ENCODE results near the gene CHCHD3. TPM values are rescaled to one million over a fixed set of nuclear protein-coding genes. Genes with fewer than 3 reads are reported as not detected.

CHCHD3 gene
- total RNA-seq, 2 experiments from 2014 or later, result 62.0 to 65.0 TPM

- no peak for DNase-seq
- CTCF ChIA-PET, result no interaction called here
- Mint-ChIP-seq H3K27ac (no peak overlapping the region), H3K27me3 (ENCODE audit: low read depth) (peaks cover 19% of the 10 kb centered on the region), H3K36me3 (ENCODE audit: low read depth) (no peaks in the 10 kb centered on the region), H3K4me3 (no peak overlapping the region), H3K4me1 (ENCODE audit: low read depth) (peaks cover 2% of the 10 kb centered on the region), H3K9me3 (no peaks in the 10 kb centered on the region)
- intact Hi-C loops (cut with micrococcal nuclease), result no loop called here
These were observed 27.9 kb upstream of the CHCHD3 start for GRCh38 chr7:133109816-133110215.

DNA sequence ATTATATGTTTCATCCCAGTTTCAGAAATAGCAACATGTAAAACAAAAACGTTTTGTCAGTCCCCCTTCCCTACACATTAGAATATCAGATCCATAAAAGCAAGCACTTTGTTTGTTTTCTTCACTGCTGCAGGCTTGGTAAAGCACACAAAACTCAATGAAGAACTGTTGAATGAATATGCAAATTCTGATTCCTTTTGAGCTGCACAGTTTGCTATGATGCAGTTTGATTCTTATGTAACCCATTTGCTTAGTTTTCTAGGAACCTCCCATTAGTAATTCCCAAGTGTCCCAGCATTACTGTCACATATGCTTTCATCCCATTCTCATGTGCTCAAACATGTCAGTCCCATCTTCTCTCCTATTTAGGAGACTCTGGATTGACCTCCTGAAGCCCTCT is 26.1 kb upstream of the CHCHD3 start:
- Mint-ChIP-seq H3K27me3 (ENCODE audit: low read depth) (peaks cover 17% of the 10 kb centered on the region), H3K36me3 (ENCODE audit: low read depth) (no peaks in the 10 kb centered on the region), H3K9me3 (no peaks in the 10 kb centered on the region), H3K4me1 (ENCODE audit: low read depth) (peaks cover 2% of the 10 kb centered on the region), H3K4me3 (no peak overlapping the region), H3K27ac (no peak overlapping the region)
- DNase-seq, result no peak
- intact Hi-C loops (cut with micrococcal nuclease), result no loop called here
- CTCF ChIA-PET, result no interaction called here

- H3K4me1 Mint-ChIP-seq (ENCODE audit: low read depth), result no peaks in the 10 kb centered on the region
- CTCF ChIA-PET, result interaction anchor here (0.6 kb wide), 1 partner anchor 483 kb away, joined by 3 read pairs; no protein-coding TSS in a partner anchor
- intact Hi-C loops (cut with micrococcal nuclease), result no loop called here
- H3K27ac Mint-ChIP-seq, result no peak overlapping the region
- H3K36me3 Mint-ChIP-seq (ENCODE audit: low read depth), result no peaks in the 10 kb centered on the region
- DNase-seq, result no peak
- H3K4me3 Mint-ChIP-seq, result no peak overlapping the region
- peaks cover 3% of the 10 kb centered on the region for H3K27me3 Mint-ChIP-seq (ENCODE audit: low read depth)
- no peaks in the 10 kb centered on the region for H3K9me3 Mint-ChIP-seq
These were observed 20.6 kb upstream of the CHCHD3 start for GRCh38 chr7:133102276-133103060.

DNA sequence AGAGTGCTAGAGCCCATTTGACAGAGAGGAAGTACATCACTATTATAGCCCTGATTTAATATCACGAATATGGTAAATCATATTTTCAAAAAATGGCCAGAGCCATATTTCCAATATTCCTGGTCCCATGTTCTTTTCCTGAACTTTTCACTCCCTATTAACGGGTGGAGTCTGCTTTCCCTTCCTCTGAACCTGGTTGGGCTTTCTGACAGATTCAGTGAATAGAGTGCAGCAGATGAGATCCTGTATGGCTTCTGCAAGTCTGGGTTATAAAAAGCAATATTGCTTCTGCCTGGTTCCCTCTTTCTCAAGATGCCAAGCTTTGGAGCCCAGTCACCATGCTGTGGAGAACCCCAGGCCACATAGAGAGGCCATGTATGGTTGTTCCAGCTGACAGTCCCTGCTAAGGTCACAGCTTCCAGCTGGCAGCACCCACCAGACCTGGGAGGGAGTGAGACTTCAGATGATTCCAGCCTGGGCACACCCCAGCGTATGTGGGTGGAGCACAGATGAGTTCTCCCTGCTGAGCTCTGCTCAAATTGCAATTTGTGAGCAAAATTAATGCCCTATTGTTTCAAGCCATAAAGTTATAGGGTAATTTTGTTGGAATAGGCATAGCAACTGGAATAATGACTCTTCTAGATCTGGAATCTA is 17.9 kb upstream of the CHCHD3 start:
- Mint-ChIP-seq H3K27ac (no peak overlapping the region), H3K9me3 (no peaks in the 10 kb centered on the region), H3K4me1 (ENCODE audit: low read depth) (no peaks in the 10 kb centered on the region), H3K27me3 (ENCODE audit: low read depth) (peaks cover 2% of the 10 kb centered on the region), H3K36me3 (ENCODE audit: low read depth) (no peaks in the 10 kb centered on the region), H3K4me3 (no peak overlapping the region)
- CTCF ChIA-PET, result no interaction called here
- no peak for DNase-seq
- intact Hi-C loops (cut with micrococcal nuclease), result no loop called here

DNA sequence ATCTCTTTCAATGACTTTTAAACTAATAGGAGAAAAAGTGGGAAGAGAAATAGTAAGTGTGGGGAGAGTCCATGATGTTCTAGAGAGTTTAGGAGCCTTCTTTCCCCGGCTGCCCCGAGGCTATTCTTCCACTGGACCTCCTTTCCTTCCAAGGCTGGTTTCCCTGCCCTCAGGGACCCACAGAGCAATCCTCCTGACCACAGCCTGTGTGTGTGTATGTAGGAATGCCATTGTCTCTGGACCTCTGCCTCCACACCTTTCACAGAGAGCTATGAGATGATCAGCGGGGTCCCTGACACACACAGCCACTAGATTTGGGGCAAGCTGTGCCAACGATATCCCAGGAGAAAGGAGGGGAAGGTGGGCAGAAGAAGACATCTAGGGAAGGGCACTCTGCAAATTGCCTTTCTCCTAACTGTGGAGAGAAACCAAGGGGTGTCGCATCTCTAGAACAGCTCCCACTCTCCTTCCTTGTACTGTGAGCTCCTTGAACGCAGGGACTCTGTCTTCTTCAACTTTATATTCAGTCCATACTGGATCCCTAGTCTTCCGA is 13.3 kb upstream of the CHCHD3 start:
- no peak overlapping the region for H3K4me3 Mint-ChIP-seq
- no peak overlapping the region for H3K27ac Mint-ChIP-seq
- no peaks in the 10 kb centered on the region for H3K36me3 Mint-ChIP-seq (ENCODE audit: low read depth)
- no peaks in the 10 kb centered on the region for H3K9me3 Mint-ChIP-seq
- no peaks in the 10 kb centered on the region for H3K4me1 Mint-ChIP-seq (ENCODE audit: low read depth)
- CTCF ChIA-PET, result no interaction called here
- DNase-seq, result no peak
- peaks cover 1% of the 10 kb centered on the region for H3K27me3 Mint-ChIP-seq (ENCODE audit: low read depth)
- intact Hi-C loops (cut with micrococcal nuclease), result no loop called here

GRCh38 chr7:133091943-133092464 is 10.1 kb upstream of the CHCHD3 start:
- Mint-ChIP-seq H3K27me3 (ENCODE audit: low read depth) (no peaks in the 10 kb centered on the region), H3K27ac (no peak overlapping the region)
- CTCF ChIA-PET, result no interaction called here

GRCh38 chr7:133082390-133082766 is 488 bp upstream of the CHCHD3 start:
- intact Hi-C loops (cut with micrococcal nuclease), result loop anchor here (1.0 to 5.0 kb wide), 9 partner anchors 170 to 1628 kb away; partner anchors contain the start of gene LRGUK
- Mint-ChIP-seq H3K4me3 (peak overlapping the region; percentile 78), H3K36me3 (ENCODE audit: low read depth) (peaks cover 5% of the 10 kb centered on the region), H3K4me1 (ENCODE audit: low read depth) (peaks cover 23% of the 10 kb centered on the region), H3K9me3 (no peaks in the 10 kb centered on the region), H3K27ac (peak overlapping the region; percentile 72), H3K27me3 (ENCODE audit: low read depth) (no peaks in the 10 kb centered on the region)
- no peak for DNase-seq
- CTCF ChIA-PET, result no interaction called here

More at GRCh38 chr7:133091943-133092464, 10.1 kb upstream of the CHCHD3 start:
- no peak for DNase-seq
- Mint-ChIP-seq H3K4me1 (ENCODE audit: low read depth) (no peaks in the 10 kb centered on the region), H3K36me3 (ENCODE audit: low read depth) (no peaks in the 10 kb centered on the region), H3K9me3 (no peaks in the 10 kb centered on the region), H3K4me3 (no peak overlapping the region)
- intact Hi-C loops (cut with micrococcal nuclease), result no loop called here

DNA sequence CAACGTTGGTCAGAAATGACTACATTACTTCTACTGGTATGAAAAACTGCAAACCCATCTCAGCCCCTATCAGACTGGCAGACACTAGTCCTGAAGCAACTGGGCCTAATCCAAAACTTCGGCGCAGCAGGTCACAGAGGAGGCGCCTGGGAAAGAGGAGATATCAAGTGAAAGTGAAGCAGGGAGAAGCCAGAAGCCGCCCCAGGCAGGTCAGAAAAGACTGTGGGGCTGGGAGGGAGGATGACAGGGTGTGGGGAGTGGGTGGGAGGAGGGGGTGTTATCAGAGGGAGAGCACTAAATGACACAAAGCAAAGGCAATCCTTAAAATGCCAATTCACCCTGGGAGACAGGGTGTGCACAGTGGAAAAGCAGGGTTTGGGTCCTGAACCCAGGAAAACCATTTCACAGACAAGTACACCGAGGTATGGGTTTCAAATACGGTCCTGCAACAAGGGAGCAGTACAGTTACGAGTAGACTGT is 731 bp downstream of the CHCHD3 start:
- H3K27me3 Mint-ChIP-seq (ENCODE audit: low read depth), result no peaks in the 10 kb centered on the region
- H3K4me3 Mint-ChIP-seq, result peak overlapping the region; percentile 78
- H3K36me3 Mint-ChIP-seq (ENCODE audit: low read depth), result peaks cover 10% of the 10 kb centered on the region
- intact Hi-C loops (cut with micrococcal nuclease), result loop anchor here (5.0 kb wide), 1 partner anchor 594 kb away; no protein-coding TSS in a partner anchor
- CTCF ChIA-PET, result no interaction called here
- no peaks in the 10 kb centered on the region for H3K9me3 Mint-ChIP-seq
- H3K4me1 Mint-ChIP-seq (ENCODE audit: low read depth), result peaks cover 33% of the 10 kb centered on the region
- peak overlapping the region; percentile 78 for H3K27ac Mint-ChIP-seq
- peak; percentile 24 for DNase-seq

- Mint-ChIP-seq H3K27me3 (ENCODE audit: low read depth) (no peaks in the 10 kb centered on the region), H3K27ac (no peak overlapping the region), H3K9me3 (no peaks in the 10 kb centered on the region), H3K4me1 (ENCODE audit: low read depth) (peaks cover 42% of the 10 kb centered on the region), H3K4me3 (no peak overlapping the region), H3K36me3 (ENCODE audit: low read depth) (peaks cover 17% of the 10 kb centered on the region)
- CTCF ChIA-PET, result no interaction called here
- no peak for DNase-seq
- intact Hi-C loops (cut with micrococcal nuclease), result no loop called here
These were observed 2.6 kb downstream of the CHCHD3 start for GRCh38 chr7:133079296-133079695.

DNA sequence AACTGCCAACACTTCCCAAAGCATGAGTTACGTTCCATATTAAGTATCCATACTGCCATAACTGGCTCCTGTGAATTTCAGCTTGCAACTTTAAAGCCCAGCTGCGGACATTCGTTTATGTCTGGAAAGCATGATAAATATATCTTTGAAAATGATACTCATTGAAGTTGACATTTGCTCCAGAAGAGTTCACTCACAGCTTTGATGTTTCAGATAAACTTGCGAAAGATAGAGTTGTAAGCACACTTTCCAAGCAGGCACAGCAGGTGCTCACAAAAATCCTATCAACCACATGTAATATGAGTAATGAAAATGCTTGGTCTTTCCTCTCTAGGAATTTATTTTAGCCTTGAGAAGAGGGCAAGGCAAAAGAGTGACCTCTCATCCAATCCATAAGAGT is 4.5 kb downstream of the CHCHD3 start:
- no peak for DNase-seq
- H3K4me3 Mint-ChIP-seq, result no peak overlapping the region
- CTCF ChIA-PET, result no interaction called here
- no peak overlapping the region for H3K27ac Mint-ChIP-seq
- no peaks in the 10 kb centered on the region for H3K27me3 Mint-ChIP-seq (ENCODE audit: low read depth)
- intact Hi-C loops (cut with micrococcal nuclease), result no loop called here
- peaks cover 23% of the 10 kb centered on the region for H3K36me3 Mint-ChIP-seq (ENCODE audit: low read depth)
- H3K4me1 Mint-ChIP-seq (ENCODE audit: low read depth), result peaks cover 53% of the 10 kb centered on the region
- H3K9me3 Mint-ChIP-seq, result no peaks in the 10 kb centered on the region

- Mint-ChIP-seq H3K27ac (no peak overlapping the region), H3K4me1 (ENCODE audit: low read depth) (peaks cover 51% of the 10 kb centered on the region), H3K4me3 (no peak overlapping the region), H3K36me3 (ENCODE audit: low read depth) (peaks cover 31% of the 10 kb centered on the region), H3K9me3 (no peaks in the 10 kb centered on the region), H3K27me3 (ENCODE audit: low read depth) (no peaks in the 10 kb centered on the region)
- CTCF ChIA-PET, result no interaction called here
- intact Hi-C loops (cut with micrococcal nuclease), result no loop called here
- no peak for DNase-seq
These were observed 5.7 kb downstream of the CHCHD3 start for GRCh38 chr7:133076142-133076541.

GRCh38 chr7:133071506-133071905 is 10.4 kb downstream of the CHCHD3 start:
- Mint-ChIP-seq H3K27ac (no peak overlapping the region), H3K9me3 (no peaks in the 10 kb centered on the region), H3K27me3 (ENCODE audit: low read depth) (no peaks in the 10 kb centered on the region), H3K36me3 (ENCODE audit: low read depth) (peaks cover 44% of the 10 kb centered on the region), H3K4me1 (ENCODE audit: low read depth) (peaks cover 27% of the 10 kb centered on the region), H3K4me3 (no peak overlapping the region)
- CTCF ChIA-PET, result no interaction called here
- intact Hi-C loops (cut with micrococcal nuclease), result no loop called here
- DNase-seq, result no peak

Data from activated naive CD4-positive, alpha-beta T cell treated with anti-CD3 and anti-CD28 coated beads for 36 hours (primary cell).